ENCODE results near the gene CSRNP3. TPM values are rescaled to one million over a fixed set of nuclear protein-coding genes. Genes with fewer than 3 reads are reported as not detected.

The CSRNP3 gene
- total RNA-seq, 2 donors from 2014 or later = 8.3 to 16.1 TPM

DNA sequence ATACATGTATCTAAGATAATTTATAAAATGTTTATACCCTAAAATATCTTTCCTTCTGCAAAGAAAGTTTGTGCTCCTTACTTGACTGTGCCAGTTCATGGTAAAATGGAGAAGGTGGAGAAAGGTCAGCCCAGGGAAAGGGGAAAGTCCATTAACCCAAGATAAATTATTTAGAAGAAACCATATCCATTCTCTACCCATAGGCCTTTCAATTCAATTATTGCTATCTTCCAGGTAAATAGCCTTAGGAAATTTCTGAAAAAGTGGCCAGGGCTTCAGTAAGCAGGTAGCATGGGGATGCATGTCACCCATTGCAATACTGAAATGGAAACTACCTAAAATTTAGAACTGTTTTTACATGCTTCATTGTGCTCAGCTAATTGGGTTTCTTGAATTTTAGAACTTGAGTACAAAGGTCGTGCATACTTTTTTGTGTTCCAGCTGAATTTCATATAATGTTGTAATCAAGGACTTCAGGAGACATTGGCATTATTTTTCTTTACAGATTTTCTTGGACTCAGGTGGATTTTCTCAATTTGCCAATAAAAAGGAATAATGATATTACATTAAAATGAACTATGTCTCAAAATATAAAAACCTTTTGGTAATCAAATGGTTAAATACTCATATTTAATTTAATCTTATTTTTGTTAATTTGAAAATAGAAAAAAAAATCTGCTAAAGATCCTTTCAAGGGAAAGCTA lies 124.9 kb downstream of the CSRNP3 start:
- Histone ChIP-seq H3K4me3 (ENCODE audit: low read length) (no peak overlapping the region), H3K9ac (ENCODE audit: extremely low read depth, low read length, poor library complexity, severe bottlenecking) (no peak overlapping the region), H3K27ac (ENCODE audit: low read depth, low read length) (no peak overlapping the region), H3K4me1 (ENCODE audit: control insufficient read depth, insufficient read depth, low read length) (no peaks in the 10 kb centered on the region), H3K27me3 (ENCODE audit: control insufficient read depth, insufficient read depth, low read length, poor library complexity, severe bottlenecking) (no peaks in the 10 kb centered on the region), H3K9me3 (ENCODE audit: control insufficient read depth, low read length) (peaks cover 13% of the 10 kb centered on the region), H3K36me3 (ENCODE audit: control insufficient read depth, insufficient read depth, low read length) (no peaks in the 10 kb centered on the region)
- 76 to 100% methylated on average over 1 of the region's 1 CpG for WGBS, 2 experiments (ENCODE audit: insufficient coverage in 1 of 2, insufficient read length in 1 of 2)
- Mint-ChIP-seq H3K9me3 (peaks cover 23% of the 10 kb centered on the region), H3K27me3 (ENCODE audit: insufficient read depth) (no peaks in the 10 kb centered on the region), H3K4me3 (no peak overlapping the region), H3K4me1 (no peaks in the 10 kb centered on the region), H3K36me3 (ENCODE audit: low read depth) (peaks cover 19% of the 10 kb centered on the region), H3K27ac (no peak overlapping the region)
- no peak for DNase-seq
- TF ChIP-seq, protein P1, sequence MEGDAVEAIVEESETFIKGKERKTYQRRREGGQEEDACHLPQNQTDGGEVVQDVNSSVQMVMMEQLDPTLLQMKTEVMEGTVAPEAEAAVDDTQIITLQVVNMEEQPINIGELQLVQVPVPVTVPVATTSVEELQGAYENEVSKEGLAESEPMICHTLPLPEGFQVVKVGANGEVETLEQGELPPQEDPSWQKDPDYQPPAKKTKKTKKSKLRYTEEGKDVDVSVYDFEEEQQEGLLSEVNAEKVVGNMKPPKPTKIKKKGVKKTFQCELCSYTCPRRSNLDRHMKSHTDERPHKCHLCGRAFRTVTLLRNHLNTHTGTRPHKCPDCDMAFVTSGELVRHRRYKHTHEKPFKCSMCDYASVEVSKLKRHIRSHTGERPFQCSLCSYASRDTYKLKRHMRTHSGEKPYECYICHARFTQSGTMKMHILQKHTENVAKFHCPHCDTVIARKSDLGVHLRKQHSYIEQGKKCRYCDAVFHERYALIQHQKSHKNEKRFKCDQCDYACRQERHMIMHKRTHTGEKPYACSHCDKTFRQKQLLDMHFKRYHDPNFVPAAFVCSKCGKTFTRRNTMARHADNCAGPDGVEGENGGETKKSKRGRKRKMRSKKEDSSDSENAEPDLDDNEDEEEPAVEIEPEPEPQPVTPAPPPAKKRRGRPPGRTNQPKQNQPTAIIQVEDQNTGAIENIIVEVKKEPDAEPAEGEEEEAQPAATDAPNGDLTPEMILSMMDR (conservative IDR thresholded peaks at IDR 0.05) = no peak

DNA sequence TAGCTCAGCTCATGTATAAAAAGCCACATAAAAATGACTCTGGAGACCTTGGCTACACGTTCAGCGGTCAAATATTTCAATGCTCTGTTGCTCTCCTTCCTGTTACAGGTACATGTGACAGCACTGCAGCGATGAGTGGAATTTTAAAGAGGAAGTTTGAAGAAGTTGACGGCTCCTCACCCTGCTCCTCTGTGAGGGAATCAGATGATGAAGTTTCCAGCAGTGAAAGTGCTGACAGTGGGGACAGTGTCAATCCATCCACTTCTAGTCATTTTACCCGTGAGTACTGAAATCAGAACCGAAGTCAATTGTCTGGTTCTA lies 125.4 kb downstream of the CSRNP3 start:
- no peak overlapping the region for H3K27ac ChIP-seq (ENCODE audit: low read depth, low read length)

DNA sequence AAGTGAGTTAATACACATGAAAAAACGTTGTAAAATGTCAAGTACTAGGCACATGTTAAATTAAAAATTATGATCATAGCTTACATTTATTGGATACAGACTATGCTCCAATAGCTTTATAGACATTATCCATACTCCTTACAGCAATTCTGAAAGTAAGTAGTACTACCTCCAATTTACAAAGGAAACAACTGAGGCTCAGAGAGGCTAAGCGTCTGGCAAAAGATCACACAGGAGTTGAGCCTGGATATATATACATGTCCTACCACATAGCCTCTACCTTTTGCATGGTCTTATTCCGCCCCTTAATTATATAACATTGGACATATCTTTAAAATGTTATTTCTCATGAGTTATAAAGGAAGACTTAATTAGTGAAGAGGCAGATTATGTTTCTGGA lies 127.3 kb downstream of the CSRNP3 start:
- H3K27me3 Mint-ChIP-seq (ENCODE audit: insufficient read depth) = no peaks in the 10 kb centered on the region
- H3K36me3 Mint-ChIP-seq (ENCODE audit: low read depth) = peaks cover 6% of the 10 kb centered on the region
- Histone ChIP-seq H3K27me3 (ENCODE audit: control insufficient read depth, insufficient read depth, low read length, poor library complexity, severe bottlenecking) (no peaks in the 10 kb centered on the region), H3K27ac (ENCODE audit: low read depth, low read length) (no peak overlapping the region), H3K4me3 (ENCODE audit: low read length) (no peak overlapping the region), H3K9ac (ENCODE audit: extremely low read depth, low read length, poor library complexity, severe bottlenecking) (no peak overlapping the region), H3K4me1 (ENCODE audit: control insufficient read depth, insufficient read depth, low read length) (no peaks in the 10 kb centered on the region), H3K9me3 (ENCODE audit: control insufficient read depth, low read length) (peaks cover 3% of the 10 kb centered on the region), H3K36me3 (ENCODE audit: control insufficient read depth, insufficient read depth, low read length) (no peaks in the 10 kb centered on the region)
- DNase-seq = no peak
- peaks cover 9% of the 10 kb centered on the region for H3K9me3 Mint-ChIP-seq
- WGBS, 2 experiments (ENCODE audit: insufficient coverage in 1 of 2, insufficient read length in 1 of 2) = 82 to 100% methylated on average over 2 of the region's 3 CpGs
- TF ChIP-seq, protein P1 (conservative IDR thresholded peaks at IDR 0.05) = no peak
- H3K4me1 Mint-ChIP-seq = no peaks in the 10 kb centered on the region
- no peak overlapping the region for H3K4me3 Mint-ChIP-seq
- H3K27ac Mint-ChIP-seq = no peak overlapping the region

More for the DNA sequence above, 125.4 kb downstream of the CSRNP3 start:
- Mint-ChIP-seq H3K4me1 (no peaks in the 10 kb centered on the region), H3K27ac (no peak overlapping the region), H3K36me3 (ENCODE audit: low read depth) (peaks cover 19% of the 10 kb centered on the region), H3K27me3 (ENCODE audit: insufficient read depth) (no peaks in the 10 kb centered on the region), H3K4me3 (no peak overlapping the region), H3K9me3 (peaks cover 23% of the 10 kb centered on the region)
- peaks cover 13% of the 10 kb centered on the region for H3K9me3 ChIP-seq (ENCODE audit: control insufficient read depth, low read length)
- TF ChIP-seq, protein P1 (conservative IDR thresholded peaks at IDR 0.05) = no peak
- WGBS, 2 experiments (ENCODE audit: insufficient coverage in 1 of 2, insufficient read length in 1 of 2) = 90 to 92% methylated on average over 5 to 6 of the region's 6 CpGs
- no peak for DNase-seq
- no peak overlapping the region for H3K9ac ChIP-seq (ENCODE audit: extremely low read depth, low read length, poor library complexity, severe bottlenecking)
- H3K4me3 ChIP-seq (ENCODE audit: low read length) = no peak overlapping the region
- no peaks in the 10 kb centered on the region for H3K36me3 ChIP-seq (ENCODE audit: control insufficient read depth, insufficient read depth, low read length)
- H3K27me3 ChIP-seq (ENCODE audit: control insufficient read depth, insufficient read depth, low read length, poor library complexity, severe bottlenecking) = no peaks in the 10 kb centered on the region
- H3K4me1 ChIP-seq (ENCODE audit: control insufficient read depth, insufficient read depth, low read length) = no peaks in the 10 kb centered on the region

Measured in endodermal cell (in vitro differentiated cells).